Smooth muscle cell of the coronary artery (primary cell): ENCODE measurements around the gene DCX. TPM values are rescaled to one million over a fixed set of nuclear protein-coding genes. Genes with fewer than 3 reads are reported as not detected.

Source experiments
- total RNA-seq: library from RNA; depleted of rRNA; stranded (reverse); fragments of >200 nt; gene quantifications from 2 replicates; pipeline ENCODE4 v1.2.3, GENCODE V29; 2014; ENCODE audit warnings: low replicate concordance

Gene DCX
- not detected in 2 replicates for total RNA-seq

GRCh38 chrX:111411983-111412382, at the start of gene DCX:
TSS of gene DCX (minus strand) at chrX:111412192. CDS start at chrX:111410398, 1,794 bp downstream.

GRCh38 chrX:111270339-111270738, 141.7 kb downstream of the DCX start, which contains the start of gene CAPN6:
TSS of gene CAPN6 (minus strand) at chrX:111270483. CDS start at chrX:111263936, 6,547 bp downstream.

Other genes with a start within 250 kb of the DCX start
- not detected in 2 replicates for gene CAPN6, start 141.7 kb downstream of the DCX start, total RNA-seq
- gene SERTM2, start 99.5 kb upstream of the DCX start, total RNA-seq, result not detected in 2 replicates